SK-N-SH (cell line): ENCODE results near the gene LRMDA.

Source experiments
- MXI1 ChIP-seq: IDR thresholded peaks from 2 replicates; pipeline ENCODE4 v1.6.1; 2012; ENCODE audit warnings: mild to moderate bottlenecking, low read depth, low read length, improper control_type of control experiment
- NRF1 ChIP-seq: IDR thresholded peaks from 2 replicates; pipeline ENCODE4 v1.6.1; 2012; ENCODE audit warnings: low read depth, mild to moderate bottlenecking, low read length
- POLR2AphosphoS5 ChIP-seq: IDR thresholded peaks from 2 replicates; pipeline ENCODE4 v1.6.1; 2012; ENCODE audit warnings: low read depth, low read length
- TAF1 ChIP-seq: IDR thresholded peaks from 2 replicates; pipeline ENCODE4 v1.6.1; 2012; ENCODE audit warnings: low read depth, mild to moderate bottlenecking, low read length, moderate library complexity, borderline replicate concordance
- TF ChIP-seq, protein P1 (sequence below): fragments of 200-600 bp; sonication (generic); IDR thresholded peaks from 2 replicates; pipeline ENCODE4 v1.6.1; 2017; ENCODE audit warnings: antibody characterized with exemption, mild to moderate bottlenecking, moderate library complexity
- TF ChIP-seq, protein P2 (sequence below): fragments of 150-350 bp; IDR thresholded peaks from 2 replicates; pipeline ENCODE4 v1.6.1; 2016; ENCODE audit warnings: mild to moderate bottlenecking, low read depth, low read length
- TF ChIP-seq, protein P3 (sequence below): fragments of 150-350 bp; IDR thresholded peaks from 2 replicates; pipeline ENCODE4 v1.6.1; 2017; ENCODE audit warnings: antibody characterized with exemption, low read length, low read depth, borderline replicate concordance

DNA sequence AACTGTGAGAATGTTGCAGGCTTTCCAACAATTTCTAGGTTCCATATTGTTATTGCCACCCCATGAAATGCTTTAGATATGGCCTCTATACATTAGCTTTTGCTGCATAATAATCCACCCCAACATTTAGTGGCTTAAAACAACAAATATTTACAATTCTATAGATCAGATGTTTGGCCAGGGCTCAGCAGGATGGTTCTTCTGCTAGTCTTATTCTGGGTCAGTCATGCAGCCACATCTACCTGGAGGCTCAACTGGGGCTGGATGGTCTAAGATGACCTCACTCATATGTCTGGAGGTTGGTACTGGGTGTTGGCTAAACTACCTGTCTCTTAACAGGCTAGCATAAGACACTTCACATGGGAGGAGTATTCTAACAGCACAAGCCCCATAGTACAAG is 607.3 kb downstream of the LRMDA start:
- TF ChIP-seq, protein P1, sequence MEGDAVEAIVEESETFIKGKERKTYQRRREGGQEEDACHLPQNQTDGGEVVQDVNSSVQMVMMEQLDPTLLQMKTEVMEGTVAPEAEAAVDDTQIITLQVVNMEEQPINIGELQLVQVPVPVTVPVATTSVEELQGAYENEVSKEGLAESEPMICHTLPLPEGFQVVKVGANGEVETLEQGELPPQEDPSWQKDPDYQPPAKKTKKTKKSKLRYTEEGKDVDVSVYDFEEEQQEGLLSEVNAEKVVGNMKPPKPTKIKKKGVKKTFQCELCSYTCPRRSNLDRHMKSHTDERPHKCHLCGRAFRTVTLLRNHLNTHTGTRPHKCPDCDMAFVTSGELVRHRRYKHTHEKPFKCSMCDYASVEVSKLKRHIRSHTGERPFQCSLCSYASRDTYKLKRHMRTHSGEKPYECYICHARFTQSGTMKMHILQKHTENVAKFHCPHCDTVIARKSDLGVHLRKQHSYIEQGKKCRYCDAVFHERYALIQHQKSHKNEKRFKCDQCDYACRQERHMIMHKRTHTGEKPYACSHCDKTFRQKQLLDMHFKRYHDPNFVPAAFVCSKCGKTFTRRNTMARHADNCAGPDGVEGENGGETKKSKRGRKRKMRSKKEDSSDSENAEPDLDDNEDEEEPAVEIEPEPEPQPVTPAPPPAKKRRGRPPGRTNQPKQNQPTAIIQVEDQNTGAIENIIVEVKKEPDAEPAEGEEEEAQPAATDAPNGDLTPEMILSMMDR = no peak
- TF ChIP-seq POLR2AphosphoS5 (no peak), MXI1 (no peak), NRF1 (no peak), TAF1 (no peak)
- TF ChIP-seq, protein P2, sequence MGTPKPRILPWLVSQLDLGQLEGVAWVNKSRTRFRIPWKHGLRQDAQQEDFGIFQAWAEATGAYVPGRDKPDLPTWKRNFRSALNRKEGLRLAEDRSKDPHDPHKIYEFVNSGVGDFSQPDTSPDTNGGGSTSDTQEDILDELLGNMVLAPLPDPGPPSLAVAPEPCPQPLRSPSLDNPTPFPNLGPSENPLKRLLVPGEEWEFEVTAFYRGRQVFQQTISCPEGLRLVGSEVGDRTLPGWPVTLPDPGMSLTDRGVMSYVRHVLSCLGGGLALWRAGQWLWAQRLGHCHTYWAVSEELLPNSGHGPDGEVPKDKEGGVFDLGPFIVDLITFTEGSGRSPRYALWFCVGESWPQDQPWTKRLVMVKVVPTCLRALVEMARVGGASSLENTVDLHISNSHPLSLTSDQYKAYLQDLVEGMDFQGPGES = no peak
- TF ChIP-seq, protein P3, sequence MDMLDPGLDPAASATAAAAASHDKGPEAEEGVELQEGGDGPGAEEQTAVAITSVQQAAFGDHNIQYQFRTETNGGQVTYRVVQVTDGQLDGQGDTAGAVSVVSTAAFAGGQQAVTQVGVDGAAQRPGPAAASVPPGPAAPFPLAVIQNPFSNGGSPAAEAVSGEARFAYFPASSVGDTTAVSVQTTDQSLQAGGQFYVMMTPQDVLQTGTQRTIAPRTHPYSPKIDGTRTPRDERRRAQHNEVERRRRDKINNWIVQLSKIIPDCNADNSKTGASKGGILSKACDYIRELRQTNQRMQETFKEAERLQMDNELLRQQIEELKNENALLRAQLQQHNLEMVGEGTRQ = no peak
